Measurements from ENCODE around the gene SYCN. TPM values are rescaled to one million over a fixed set of nuclear protein-coding genes. Genes with fewer than 3 reads are reported as not detected.

The SYCN gene
- total and polyA plus RNA-seq, 2 donors (not counting 1 experiment from before 2014, with no cell fraction given): not detected

DNA sequence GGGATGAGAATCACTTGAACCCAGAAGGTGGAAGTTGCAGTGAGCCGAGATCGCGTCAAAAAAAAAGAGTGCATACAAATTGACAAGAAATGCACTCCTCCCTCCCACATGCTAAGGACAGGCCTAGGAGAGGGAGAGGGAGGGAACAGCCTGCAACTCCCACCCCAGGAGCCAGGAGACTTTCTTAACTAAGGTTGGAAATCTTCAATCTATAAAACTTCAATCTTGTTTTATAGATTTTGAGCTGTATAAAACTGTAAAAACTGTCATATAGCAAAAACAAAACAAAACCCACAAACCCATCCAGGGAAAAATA is 1.3 kb upstream of the SYCN start:
- Histone ChIP-seq H2AFZ (ENCODE audit: insufficient read depth, low read depth, low read length, poor library complexity, severe bottlenecking) (no peak overlapping the region), H3K36me3 (replicated peaks in 1 of 2; ENCODE audit: control extremely low read depth in 1 of 2, control insufficient read depth in 1 of 2, extremely low read depth in 1 of 2, insufficient read depth in 2 of 2, low read length in 1 of 2) (no peaks in the 10 kb centered on the region), H3K4me2 (replicated peaks; ENCODE audit: low read depth, low read length, poor library complexity, severe bottlenecking) (no peak overlapping the region), H3K79me2 (ENCODE audit: control insufficient read depth, insufficient read depth, low read length) (no peaks in the 10 kb centered on the region), H3K4me3 (ENCODE audit: control extremely low read depth in 1 of 5, extremely low read depth in 1 of 5, insufficient read depth in 1 of 5, low read depth in 2 of 5, low read length in 4 of 5) (no peak overlapping the region), H3K27ac (ENCODE audit: low read length in 2 of 2) (no peak overlapping the region), H3K27me3 (replicated peaks in 1 of 4; ENCODE audit: control extremely low read depth in 1 of 4, control insufficient read depth in 3 of 4, insufficient read depth in 4 of 4, low read length in 3 of 4) (peaks cover 0 to 29% (median 9%) of the 10 kb centered on the region in 4 experiments), H3K9me3 (ENCODE audit: control extremely low read depth in 1 of 3, control insufficient read depth in 2 of 3, insufficient read depth in 1 of 3, low read length in 2 of 3) (no peaks in the 10 kb centered on the region), H3K4me1 (ENCODE audit: control insufficient read depth in 2 of 2, insufficient read depth in 2 of 2, low read length in 2 of 2) (no peaks in the 10 kb centered on the region), H3K9ac (ENCODE audit: low read length) (no peak overlapping the region), H4K20me1 (ENCODE audit: control insufficient read depth, insufficient read depth, low read length, poor library complexity, severe bottlenecking) (no peaks in the 10 kb centered on the region)
- Mint-ChIP-seq H3K4me3 (no peak overlapping the region), H3K4me1 (no peaks in the 10 kb centered on the region), H3K27me3 (peaks cover 44% of the 10 kb centered on the region), H3K27ac (no peak overlapping the region), H3K9me3 (ENCODE audit: insufficient read depth) (no peaks in the 10 kb centered on the region)
- CTCF ChIA-PET: no interaction called here
- DNase-seq (no peak), ATAC-seq (ENCODE audit: low read depth) (no peak)
- POLR2A ChIA-PET: no interaction called here
- intact Hi-C loops (cut with micrococcal nuclease): no loop called here
- TF ChIP-seq EZH2 (IDR thresholded peaks at IDR 0.05; ENCODE audit: borderline replicate concordance, insufficient read depth, low read depth, low read length, poor library complexity, severe bottlenecking): no peak
- TF ChIP-seq, protein P1, sequence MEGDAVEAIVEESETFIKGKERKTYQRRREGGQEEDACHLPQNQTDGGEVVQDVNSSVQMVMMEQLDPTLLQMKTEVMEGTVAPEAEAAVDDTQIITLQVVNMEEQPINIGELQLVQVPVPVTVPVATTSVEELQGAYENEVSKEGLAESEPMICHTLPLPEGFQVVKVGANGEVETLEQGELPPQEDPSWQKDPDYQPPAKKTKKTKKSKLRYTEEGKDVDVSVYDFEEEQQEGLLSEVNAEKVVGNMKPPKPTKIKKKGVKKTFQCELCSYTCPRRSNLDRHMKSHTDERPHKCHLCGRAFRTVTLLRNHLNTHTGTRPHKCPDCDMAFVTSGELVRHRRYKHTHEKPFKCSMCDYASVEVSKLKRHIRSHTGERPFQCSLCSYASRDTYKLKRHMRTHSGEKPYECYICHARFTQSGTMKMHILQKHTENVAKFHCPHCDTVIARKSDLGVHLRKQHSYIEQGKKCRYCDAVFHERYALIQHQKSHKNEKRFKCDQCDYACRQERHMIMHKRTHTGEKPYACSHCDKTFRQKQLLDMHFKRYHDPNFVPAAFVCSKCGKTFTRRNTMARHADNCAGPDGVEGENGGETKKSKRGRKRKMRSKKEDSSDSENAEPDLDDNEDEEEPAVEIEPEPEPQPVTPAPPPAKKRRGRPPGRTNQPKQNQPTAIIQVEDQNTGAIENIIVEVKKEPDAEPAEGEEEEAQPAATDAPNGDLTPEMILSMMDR (IDR thresholded peaks at IDR 0.05): no peak
- no CpG with 5 or more reads among the region's 3 CpGs for WGBS (ENCODE audit: insufficient coverage)

DNA sequence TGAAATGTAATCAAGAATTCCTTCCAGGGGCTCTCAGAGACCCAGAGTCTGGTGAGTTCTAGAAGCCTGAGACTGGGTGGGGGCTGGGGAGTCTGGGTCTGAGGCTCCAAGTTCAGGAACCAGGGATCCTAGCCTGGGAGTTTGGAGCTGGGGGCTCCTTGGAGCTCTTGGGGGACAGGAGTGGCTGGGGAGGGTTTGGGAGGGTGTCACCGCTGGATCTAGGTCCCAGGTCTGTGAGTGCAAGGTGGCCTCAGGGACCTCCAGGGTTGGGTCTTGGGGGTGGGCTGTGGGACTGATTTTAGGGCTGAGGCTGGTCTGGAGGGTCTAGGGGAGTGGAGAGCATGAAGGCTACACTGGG is 1.1 kb downstream of the SYCN start:
- no peaks in the 10 kb centered on the region for H3K79me2 ChIP-seq (ENCODE audit: control insufficient read depth, insufficient read depth, low read length)
- H3K36me3 ChIP-seq (replicated peaks in 1 of 2; ENCODE audit: control extremely low read depth in 1 of 2, control insufficient read depth in 1 of 2, extremely low read depth in 1 of 2, insufficient read depth in 2 of 2, low read length in 1 of 2): no peaks in the 10 kb centered on the region
- H3K9ac ChIP-seq (ENCODE audit: low read length): no peak overlapping the region
- no peak overlapping the region for H3K27ac ChIP-seq (ENCODE audit: low read length in 2 of 2)
- no peak overlapping the region for H3K4me3 ChIP-seq (ENCODE audit: control extremely low read depth in 1 of 5, extremely low read depth in 1 of 5, insufficient read depth in 1 of 5, low read depth in 2 of 5, low read length in 4 of 5)
- ChIA-PET CTCF (interaction anchor here (0.6 kb wide), 1 partner anchor 9 kb away, joined by 4 read pairs; no protein-coding TSS in a partner anchor), POLR2A (no interaction called here)
- ATAC-seq (ENCODE audit: low read depth) (no peak), DNase-seq (no peak)
- Mint-ChIP-seq H3K27me3 (peaks cover 55% of the 10 kb centered on the region), H3K27ac (no peak overlapping the region), H3K4me3 (no peak overlapping the region), H3K4me1 (no peaks in the 10 kb centered on the region), H3K9me3 (ENCODE audit: insufficient read depth) (no peaks in the 10 kb centered on the region)
- no peak overlapping the region for H3K4me2 ChIP-seq (replicated peaks; ENCODE audit: low read depth, low read length, poor library complexity, severe bottlenecking)
- 100% methylated on average over 1 of the region's 1 CpG for WGBS (ENCODE audit: insufficient coverage)
- H3K9me3 ChIP-seq (ENCODE audit: control extremely low read depth in 1 of 3, control insufficient read depth in 2 of 3, insufficient read depth in 1 of 3, low read length in 2 of 3): no peaks in the 10 kb centered on the region
- H3K27me3 ChIP-seq (replicated peaks in 1 of 4; ENCODE audit: control extremely low read depth in 1 of 4, control insufficient read depth in 3 of 4, insufficient read depth in 4 of 4, low read length in 3 of 4): peaks cover 0 to 48% (median 14%) of the 10 kb centered on the region in 4 experiments
- no peak overlapping the region for H2AFZ ChIP-seq (ENCODE audit: insufficient read depth, low read depth, low read length, poor library complexity, severe bottlenecking)
- H3K4me1 ChIP-seq (ENCODE audit: control insufficient read depth in 2 of 2, insufficient read depth in 2 of 2, low read length in 2 of 2): no peaks in the 10 kb centered on the region
- TF ChIP-seq, protein P1 (IDR thresholded peaks at IDR 0.05): no peak
- TF ChIP-seq EZH2 (IDR thresholded peaks at IDR 0.05; ENCODE audit: borderline replicate concordance, insufficient read depth, low read depth, low read length, poor library complexity, severe bottlenecking): no peak
- intact Hi-C loops (cut with micrococcal nuclease): no loop called here
- H4K20me1 ChIP-seq (ENCODE audit: control insufficient read depth, insufficient read depth, low read length, poor library complexity, severe bottlenecking): no peaks in the 10 kb centered on the region
